Peyer's patch (tissue), 4 donors: Measurements from ENCODE around the gene DNASE1L3. TPM values are rescaled to one million over a fixed set of nuclear protein-coding genes. Genes with fewer than 3 reads are reported as not detected.

Experiments
- DNase-seq, 3 donors: peaks; one replicate each; pipeline ENCODE4 v3.0.0-alpha.2; 2017 to 2019
- H3K27ac ChIP-seq, 4 donors: fragments of 200-600 bp; sonication (generic); one replicate each; pipeline ENCODE4 v1.5.1; 2016 to 2019
- H3K27me3 ChIP-seq, 2 donors: fragments of 200-600 bp; sonication (generic); one replicate each; pipeline ENCODE4 v1.5.1; 2019
- H3K36me3 ChIP-seq, 3 donors: fragments of 200-600 bp; sonication (generic); one replicate each; pipeline ENCODE4 v1.5.1; 2016 to 2019
- H3K4me1 ChIP-seq, 4 donors: fragments of 200-600 bp; sonication (generic); one replicate each; pipeline ENCODE4 v1.5.1; 2016 to 2019
- H3K4me3 ChIP-seq, 4 donors: fragments of 200-600 bp; sonication (generic); 1 replicate in 3 of 4; 2 replicates in 1 of 4; pipeline ENCODE4 v1.5.1; 2016 to 2019; ENCODE audit warnings: mild to moderate bottlenecking in 1 of 4
- H3K9me3 ChIP-seq, 4 donors: fragments of 200-600 bp; sonication (generic); one replicate each; pipeline ENCODE4 v1.5.1; 2016 to 2019; ENCODE audit warnings: mild to moderate bottlenecking in 1 of 4
- CTCF ChIP-seq, 6 experiments: fragments of 450-650 bp in 4 of 6; fragments of 200-600 bp in 2 of 6; sonication (generic) in 1 of 6; IDR thresholded peaks; one replicate each; pipeline ENCODE4 v1.5.1; 2017 to 2019; ENCODE audit warnings: antibody characterized with exemption in 6 of 6, mild to moderate bottlenecking in 3 of 6, moderate library complexity in 1 of 6
- POLR2A ChIP-seq, 2 donors: fragments of 450-650 bp; IDR thresholded peaks; one replicate each; pipeline ENCODE4 v1.5.1; 2017; ENCODE audit warnings: antibody characterized with exemption in 2 of 2, mild to moderate bottlenecking in 2 of 2, moderate library complexity in 2 of 2
- total RNA-seq, 4 donors: library from RNA; depleted of rRNA; stranded (reverse); fragments of >200 nt; gene quantifications; one replicate each; pipeline ENCODE4 v1.1.0, GENCODE V29; 2016

The DNASE1L3 gene
- total RNA-seq, 4 donors from 2014 or later: 1.9 to 47.0 (median 3.9) TPM

DNA sequence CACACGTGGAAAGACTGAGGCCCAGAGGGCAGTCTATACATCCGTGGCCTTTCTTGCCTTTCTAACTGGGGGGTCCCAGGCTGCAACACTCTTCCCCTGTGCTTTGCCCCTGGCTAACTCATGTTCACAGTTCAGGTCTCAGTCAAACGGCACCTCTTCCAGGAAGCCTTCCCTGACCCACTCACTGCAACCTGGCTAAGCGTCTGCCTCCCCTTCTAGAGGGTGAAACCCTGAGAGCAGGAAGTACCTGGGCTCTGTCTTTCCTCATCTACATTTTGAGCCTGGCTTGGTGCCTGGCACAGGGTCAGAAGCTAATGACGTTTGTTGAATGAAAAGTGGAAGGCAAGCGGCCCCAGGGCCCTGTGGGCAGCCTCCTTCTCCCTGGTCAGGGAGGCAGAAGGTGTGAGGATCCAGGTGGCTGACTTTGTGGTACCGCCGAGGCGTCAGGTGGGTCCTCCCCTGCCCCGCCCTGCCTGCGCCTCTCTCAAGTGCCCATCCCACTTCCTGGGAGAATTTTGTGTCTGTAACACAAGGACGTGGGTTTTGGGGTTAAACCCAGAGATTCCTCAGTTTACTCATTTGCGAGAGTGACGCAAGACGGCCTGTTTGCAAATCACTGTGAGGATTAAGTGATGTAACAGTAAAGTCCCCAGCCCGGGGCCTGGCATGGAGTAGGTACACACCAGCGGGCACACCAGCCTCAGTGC, 32.1 kb downstream of the DNASE1L3 start:
- Histone ChIP-seq H3K27me3 (no peaks in the 10 kb centered on the region), H3K27ac (no peak overlapping the region), H3K4me1 (peaks cover 0 to 59% (median 2%) of the 10 kb centered on the region in 4 donors), H3K9me3 (no peaks in the 10 kb centered on the region), H3K36me3 (no peaks in the 10 kb centered on the region), H3K4me3 (peak overlapping the region in 1 of 4 donors; percentile 26)
- TF ChIP-seq POLR2A (IDR thresholded peaks at IDR 0.05): no peak
- TF ChIP-seq CTCF (IDR thresholded peaks at IDR 0.05): no peak
- no peak for DNase-seq

GRCh38 chr3:58177747-58178527, 32.8 kb downstream of the DNASE1L3 start:
- Histone ChIP-seq H3K4me1 (peaks cover 0 to 67% (median 2%) of the 10 kb centered on the region in 4 donors), H3K9me3 (no peaks in the 10 kb centered on the region), H3K27me3 (no peaks in the 10 kb centered on the region), H3K4me3 (peak overlapping the region; percentile 26 to 63 (median 50)), H3K36me3 (no peaks in the 10 kb centered on the region), H3K27ac (peak overlapping the region in 1 of 4 donors; percentile 39)
- peak; percentile 85 to 97 (median 94) for TF ChIP-seq CTCF (IDR thresholded peaks at IDR 0.05)
- TF ChIP-seq POLR2A (IDR thresholded peaks at IDR 0.05): no peak
- DNase-seq: peak; percentile 89 to 96 (median 93)

GRCh38 chr3:58176827-58177489, 33.8 kb downstream of the DNASE1L3 start:
- Histone ChIP-seq H3K27ac (peak overlapping the region in 2 of 4 donors; percentile 81 to 84), H3K9me3 (no peaks in the 10 kb centered on the region), H3K36me3 (peaks cover 0 to 3% (median 0%) of the 10 kb centered on the region in 3 donors), H3K4me1 (peaks cover 0 to 69% (median 2%) of the 10 kb centered on the region in 4 donors), H3K27me3 (no peaks in the 10 kb centered on the region), H3K4me3 (no peak overlapping the region)
- no peak for DNase-seq
- TF ChIP-seq CTCF (IDR thresholded peaks at IDR 0.05) (no peak), POLR2A (IDR thresholded peaks at IDR 0.05) (no peak)

DNA sequence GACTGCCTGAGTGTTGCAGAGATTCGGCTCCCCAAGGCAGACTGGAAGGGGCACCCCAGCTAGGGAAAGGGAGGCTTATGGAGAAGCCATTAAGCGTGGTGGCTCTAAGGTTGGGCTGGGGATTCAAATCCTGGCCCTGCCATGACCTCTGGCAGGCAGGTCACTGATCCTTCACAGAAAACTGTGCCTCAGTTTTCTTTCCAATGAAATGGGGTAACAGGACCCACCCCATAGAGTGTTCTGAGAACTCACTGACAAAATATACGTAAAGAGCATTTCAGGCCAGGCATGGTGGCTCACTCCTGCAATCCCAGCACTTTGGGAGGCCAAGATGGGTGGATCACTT, 34.6 kb downstream of the DNASE1L3 start:
- Histone ChIP-seq H3K27me3 (no peaks in the 10 kb centered on the region), H3K9me3 (no peaks in the 10 kb centered on the region), H3K36me3 (peaks cover 0 to 4% (median 0%) of the 10 kb centered on the region in 3 donors), H3K27ac (peak overlapping the region in 3 of 4 donors; percentile 39 to 84 (median 81)), H3K4me3 (no peak overlapping the region), H3K4me1 (peaks cover 0 to 62% (median 2%) of the 10 kb centered on the region in 4 donors)
- no peak for TF ChIP-seq CTCF (IDR thresholded peaks at IDR 0.05)
- DNase-seq: no peak

- Histone ChIP-seq H3K27me3 (no peaks in the 10 kb centered on the region), H3K4me3 (no peak overlapping the region), H3K36me3 (peaks cover 0 to 9% (median 0%) of the 10 kb centered on the region in 3 donors), H3K9me3 (no peaks in the 10 kb centered on the region), H3K27ac (peak overlapping the region in 3 of 4 donors; percentile 61 to 84 (median 81)), H3K4me1 (peaks cover 0 to 62% (median 2%) of the 10 kb centered on the region in 4 donors)
- DNase-seq: peak in 2 of 3 donors; percentile 80 to 84
- TF ChIP-seq POLR2A (IDR thresholded peaks at IDR 0.05): no peak
- TF ChIP-seq CTCF (IDR thresholded peaks at IDR 0.05): no peak
Observed at GRCh38 chr3:58175437-58176184, 35.2 kb downstream of the DNASE1L3 start.
